ENCODE data around the gene EML4. TPM values are rescaled to one million over a fixed set of nuclear protein-coding genes. Genes with fewer than 3 reads are reported as not detected.
A peak's percentile ranks its signal among the peaks of the same experiment; 100 is the strongest.

Gene EML4
- total and polyA plus RNA-seq, 2 of the 13 experiments (the other 11 are each of a cell fraction or from before 2014, with no cell fraction given): 243 to 476 TPM

DNA sequence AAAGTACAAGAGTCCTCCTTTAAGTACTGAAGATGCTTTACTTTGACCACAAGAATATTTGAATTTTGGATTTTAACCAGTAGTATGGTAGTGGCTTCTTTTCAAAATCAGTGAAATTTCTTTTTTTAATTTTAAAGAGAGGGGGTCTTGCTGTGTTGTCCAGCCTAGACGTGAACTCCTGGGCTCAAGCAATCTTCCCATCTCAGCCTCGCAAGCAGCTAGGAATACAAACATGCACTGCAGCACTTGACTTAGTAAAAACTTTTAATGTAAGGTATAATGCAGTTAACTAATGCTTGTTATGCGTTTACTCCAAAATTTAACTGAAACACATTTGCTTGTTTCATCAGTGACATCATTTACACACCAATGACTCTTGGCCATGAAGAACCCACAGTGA, 49.6 kb downstream of the EML4 start:
- Histone ChIP-seq H2AFZ (ENCODE audit: low read length) (no peak overlapping the region), H4K20me1 (ENCODE audit: insufficient read depth, low read length) (peaks cover 99% of the 10 kb centered on the region), H3K27me3 (ENCODE audit: control insufficient read depth in 1 of 2, insufficient read depth in 2 of 2, low read length in 2 of 2) (no peaks in the 10 kb centered on the region), H3K4me3 (replicated peaks in 1 of 3; ENCODE audit: insufficient read depth in 1 of 3, low read depth in 2 of 3, low read length in 3 of 3) (no peak overlapping the region), H3K79me2 (ENCODE audit: insufficient read depth, low read length) (peaks cover 99% of the 10 kb centered on the region), H3K27ac (ENCODE audit: extremely low read length, insufficient read depth, low read length) (peak overlapping the region; percentile 11), H3K4me2 (ENCODE audit: low read depth, low read length) (no peak overlapping the region), H3K9me3 (ENCODE audit: low read length) (no peaks in the 10 kb centered on the region), H3K9ac (ENCODE audit: insufficient read depth, low read depth, low read length) (no peak overlapping the region), H3K36me3 (replicated peaks in 1 of 2; ENCODE audit: control insufficient read depth in 1 of 2, insufficient read depth in 2 of 2, low read length in 2 of 2) (peaks cover 13 to 39% of the 10 kb centered on the region in 2 experiments), H3K4me1 (ENCODE audit: insufficient read depth, low read length) (peaks cover 100% of the 10 kb centered on the region)
- no peak for ATAC-seq
- WGBS (ENCODE audit: low lambda C conversion rate): 92% methylated on average over 3 of the region's 3 CpGs
- no peak for FAIRE-seq
- intact Hi-C loops (cut with micrococcal nuclease; ENCODE audit: unreplicated experiment): no loop called here
- POLR2A ChIA-PET: no interaction called here
- CTCF ChIA-PET (ENCODE audit: low intra/inter-chr PET ratio, low total read pairs): no interaction called here
- no TSS peak for BruUV-seq (replicated peaks)
- DNase-seq (ENCODE audit: low spot score): no peak
- in situ Hi-C loops (cut with HindIII; ENCODE audit: extremely low pct_ligation_motif_present, low pct_unique_long_range_greater_than_20kb): no loop called here
- TF ChIP-seq POGZ (CRISPR knock-in tag; IDR thresholded peaks at IDR 0.05) (no peak), NAIF1 (CRISPR knock-in tag; IDR thresholded peaks at IDR 0.05; ENCODE audit: borderline replicate concordance) (0 out of 2 replicates have a peak, but pooled peaks have one; percentile 35), SRY (CRISPR knock-in tag; IDR thresholded peaks at IDR 0.05) (no peak), CC2D1A (CRISPR knock-in tag; IDR thresholded peaks at IDR 0.05) (no peak), ZNF121 (CRISPR knock-in tag; IDR thresholded peaks at IDR 0.05) (peak; percentile 95), U2AF1 (optimal IDR thresholded peaks at IDR 0.05; ENCODE audit: low read depth, low read length) (no peak), ZSCAN30 (CRISPR knock-in tag; IDR thresholded peaks at IDR 0.05) (no peak), RAD51 (IDR thresholded peaks at IDR 0.05; ENCODE audit: borderline replicate concordance) (no peak), ZNF253 (CRISPR knock-in tag; IDR thresholded peaks at IDR 0.05; ENCODE audit: borderline replicate concordance) (no peak), ZNF251 (CRISPR knock-in tag; IDR thresholded peaks at IDR 0.05) (no peak), CHD4 (IDR thresholded peaks at IDR 0.05; ENCODE audit: borderline replicate concordance, low read length) (no peak), MBNL3 (CRISPR knock-in tag; conservative IDR thresholded peaks at IDR 0.05) (no peak), HMG20A (CRISPR knock-in tag; IDR thresholded peaks at IDR 0.05; ENCODE audit: borderline replicate concordance) (0 out of 2 replicates have a peak, but pooled peaks have one; percentile 8), ZNF644 (CRISPR knock-in tag; IDR thresholded peaks at IDR 0.05; ENCODE audit: low read depth) (no peak), HMGA1 (CRISPR knock-in tag; conservative IDR thresholded peaks at IDR 0.05) (no peak), ZNF264 (CRISPR knock-in tag; IDR thresholded peaks at IDR 0.05) (no peak)
- TF ChIP-seq, protein P1, sequence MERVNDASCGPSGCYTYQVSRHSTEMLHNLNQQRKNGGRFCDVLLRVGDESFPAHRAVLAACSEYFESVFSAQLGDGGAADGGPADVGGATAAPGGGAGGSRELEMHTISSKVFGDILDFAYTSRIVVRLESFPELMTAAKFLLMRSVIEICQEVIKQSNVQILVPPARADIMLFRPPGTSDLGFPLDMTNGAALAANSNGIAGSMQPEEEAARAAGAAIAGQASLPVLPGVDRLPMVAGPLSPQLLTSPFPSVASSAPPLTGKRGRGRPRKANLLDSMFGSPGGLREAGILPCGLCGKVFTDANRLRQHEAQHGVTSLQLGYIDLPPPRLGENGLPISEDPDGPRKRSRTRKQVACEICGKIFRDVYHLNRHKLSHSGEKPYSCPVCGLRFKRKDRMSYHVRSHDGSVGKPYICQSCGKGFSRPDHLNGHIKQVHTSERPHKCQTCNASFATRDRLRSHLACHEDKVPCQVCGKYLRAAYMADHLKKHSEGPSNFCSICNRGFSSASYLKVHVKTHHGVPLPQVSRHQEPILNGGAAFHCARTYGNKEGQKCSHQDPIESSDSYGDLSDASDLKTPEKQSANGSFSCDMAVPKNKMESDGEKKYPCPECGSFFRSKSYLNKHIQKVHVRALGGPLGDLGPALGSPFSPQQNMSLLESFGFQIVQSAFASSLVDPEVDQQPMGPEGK (CRISPR knock-in tag; IDR thresholded peaks at IDR 0.05): no peak
- TF ChIP-seq, protein P2, sequence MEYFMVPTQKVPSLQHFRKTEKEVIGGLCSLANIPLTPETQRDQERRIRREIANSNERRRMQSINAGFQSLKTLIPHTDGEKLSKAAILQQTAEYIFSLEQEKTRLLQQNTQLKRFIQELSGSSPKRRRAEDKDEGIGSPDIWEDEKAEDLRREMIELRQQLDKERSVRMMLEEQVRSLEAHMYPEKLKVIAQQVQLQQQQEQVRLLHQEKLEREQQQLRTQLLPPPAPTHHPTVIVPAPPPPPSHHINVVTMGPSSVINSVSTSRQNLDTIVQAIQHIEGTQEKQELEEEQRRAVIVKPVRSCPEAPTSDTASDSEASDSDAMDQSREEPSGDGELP (IDR thresholded peaks at IDR 0.05; ENCODE audit: borderline replicate concordance, low read depth): no peak
- TF ChIP-seq, protein P3, sequence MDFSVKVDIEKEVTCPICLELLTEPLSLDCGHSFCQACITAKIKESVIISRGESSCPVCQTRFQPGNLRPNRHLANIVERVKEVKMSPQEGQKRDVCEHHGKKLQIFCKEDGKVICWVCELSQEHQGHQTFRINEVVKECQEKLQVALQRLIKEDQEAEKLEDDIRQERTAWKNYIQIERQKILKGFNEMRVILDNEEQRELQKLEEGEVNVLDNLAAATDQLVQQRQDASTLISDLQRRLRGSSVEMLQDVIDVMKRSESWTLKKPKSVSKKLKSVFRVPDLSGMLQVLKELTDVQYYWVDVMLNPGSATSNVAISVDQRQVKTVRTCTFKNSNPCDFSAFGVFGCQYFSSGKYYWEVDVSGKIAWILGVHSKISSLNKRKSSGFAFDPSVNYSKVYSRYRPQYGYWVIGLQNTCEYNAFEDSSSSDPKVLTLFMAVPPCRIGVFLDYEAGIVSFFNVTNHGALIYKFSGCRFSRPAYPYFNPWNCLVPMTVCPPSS (IDR thresholded peaks at IDR 0.05): no peak
- TF ChIP-seq, protein P4, sequence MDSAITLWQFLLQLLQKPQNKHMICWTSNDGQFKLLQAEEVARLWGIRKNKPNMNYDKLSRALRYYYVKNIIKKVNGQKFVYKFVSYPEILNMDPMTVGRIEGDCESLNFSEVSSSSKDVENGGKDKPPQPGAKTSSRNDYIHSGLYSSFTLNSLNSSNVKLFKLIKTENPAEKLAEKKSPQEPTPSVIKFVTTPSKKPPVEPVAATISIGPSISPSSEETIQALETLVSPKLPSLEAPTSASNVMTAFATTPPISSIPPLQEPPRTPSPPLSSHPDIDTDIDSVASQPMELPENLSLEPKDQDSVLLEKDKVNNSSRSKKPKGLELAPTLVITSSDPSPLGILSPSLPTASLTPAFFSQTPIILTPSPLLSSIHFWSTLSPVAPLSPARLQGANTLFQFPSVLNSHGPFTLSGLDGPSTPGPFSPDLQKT (CRISPR knock-in tag; IDR thresholded peaks at IDR 0.05; ENCODE audit: borderline replicate concordance): no peak
- TF ChIP-seq, protein P5, sequence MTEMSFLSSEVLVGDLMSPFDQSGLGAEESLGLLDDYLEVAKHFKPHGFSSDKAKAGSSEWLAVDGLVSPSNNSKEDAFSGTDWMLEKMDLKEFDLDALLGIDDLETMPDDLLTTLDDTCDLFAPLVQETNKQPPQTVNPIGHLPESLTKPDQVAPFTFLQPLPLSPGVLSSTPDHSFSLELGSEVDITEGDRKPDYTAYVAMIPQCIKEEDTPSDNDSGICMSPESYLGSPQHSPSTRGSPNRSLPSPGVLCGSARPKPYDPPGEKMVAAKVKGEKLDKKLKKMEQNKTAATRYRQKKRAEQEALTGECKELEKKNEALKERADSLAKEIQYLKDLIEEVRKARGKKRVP (CRISPR knock-in tag; IDR thresholded peaks at IDR 0.05): 0 out of 4 replicates have a peak, but pooled peaks of 1 of the 2 experiments have one; percentile 21

Measured in HepG2 (cell line).